ENCODE measurements around the gene EPO.

- TF ChIP-seq, protein P1, sequence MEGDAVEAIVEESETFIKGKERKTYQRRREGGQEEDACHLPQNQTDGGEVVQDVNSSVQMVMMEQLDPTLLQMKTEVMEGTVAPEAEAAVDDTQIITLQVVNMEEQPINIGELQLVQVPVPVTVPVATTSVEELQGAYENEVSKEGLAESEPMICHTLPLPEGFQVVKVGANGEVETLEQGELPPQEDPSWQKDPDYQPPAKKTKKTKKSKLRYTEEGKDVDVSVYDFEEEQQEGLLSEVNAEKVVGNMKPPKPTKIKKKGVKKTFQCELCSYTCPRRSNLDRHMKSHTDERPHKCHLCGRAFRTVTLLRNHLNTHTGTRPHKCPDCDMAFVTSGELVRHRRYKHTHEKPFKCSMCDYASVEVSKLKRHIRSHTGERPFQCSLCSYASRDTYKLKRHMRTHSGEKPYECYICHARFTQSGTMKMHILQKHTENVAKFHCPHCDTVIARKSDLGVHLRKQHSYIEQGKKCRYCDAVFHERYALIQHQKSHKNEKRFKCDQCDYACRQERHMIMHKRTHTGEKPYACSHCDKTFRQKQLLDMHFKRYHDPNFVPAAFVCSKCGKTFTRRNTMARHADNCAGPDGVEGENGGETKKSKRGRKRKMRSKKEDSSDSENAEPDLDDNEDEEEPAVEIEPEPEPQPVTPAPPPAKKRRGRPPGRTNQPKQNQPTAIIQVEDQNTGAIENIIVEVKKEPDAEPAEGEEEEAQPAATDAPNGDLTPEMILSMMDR (IDR thresholded peaks at IDR 0.05; ENCODE audit: low read depth, low read length, missing input control) = peak; percentile 20
- TF ChIP-seq, protein P2, sequence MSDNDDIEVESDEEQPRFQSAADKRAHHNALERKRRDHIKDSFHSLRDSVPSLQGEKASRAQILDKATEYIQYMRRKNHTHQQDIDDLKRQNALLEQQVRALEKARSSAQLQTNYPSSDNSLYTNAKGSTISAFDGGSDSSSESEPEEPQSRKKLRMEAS (IDR thresholded peaks at IDR 0.05) = no peak
- no peak for TF ChIP-seq REST (IDR thresholded peaks at IDR 0.05)
- TF ChIP-seq FOXA1 (IDR thresholded peaks at IDR 0.05) = no peak
- peak; percentile 21 for TF ChIP-seq SP1 (IDR thresholded peaks at IDR 0.05)
- TF ChIP-seq HNF4A (conservative IDR thresholded peaks at IDR 0.05) = peak; percentile 42 to 44
- TF ChIP-seq GABPA (IDR thresholded peaks at IDR 0.05 in 1 of 2, conservative IDR thresholded peaks at IDR 0.05 in 1 of 2) = no peak
Observed at GRCh38 chr7:100719523-100720278, 567 bp upstream of the EPO start.
